Measurements from ENCODE around the gene KCNIP3.

DNA sequence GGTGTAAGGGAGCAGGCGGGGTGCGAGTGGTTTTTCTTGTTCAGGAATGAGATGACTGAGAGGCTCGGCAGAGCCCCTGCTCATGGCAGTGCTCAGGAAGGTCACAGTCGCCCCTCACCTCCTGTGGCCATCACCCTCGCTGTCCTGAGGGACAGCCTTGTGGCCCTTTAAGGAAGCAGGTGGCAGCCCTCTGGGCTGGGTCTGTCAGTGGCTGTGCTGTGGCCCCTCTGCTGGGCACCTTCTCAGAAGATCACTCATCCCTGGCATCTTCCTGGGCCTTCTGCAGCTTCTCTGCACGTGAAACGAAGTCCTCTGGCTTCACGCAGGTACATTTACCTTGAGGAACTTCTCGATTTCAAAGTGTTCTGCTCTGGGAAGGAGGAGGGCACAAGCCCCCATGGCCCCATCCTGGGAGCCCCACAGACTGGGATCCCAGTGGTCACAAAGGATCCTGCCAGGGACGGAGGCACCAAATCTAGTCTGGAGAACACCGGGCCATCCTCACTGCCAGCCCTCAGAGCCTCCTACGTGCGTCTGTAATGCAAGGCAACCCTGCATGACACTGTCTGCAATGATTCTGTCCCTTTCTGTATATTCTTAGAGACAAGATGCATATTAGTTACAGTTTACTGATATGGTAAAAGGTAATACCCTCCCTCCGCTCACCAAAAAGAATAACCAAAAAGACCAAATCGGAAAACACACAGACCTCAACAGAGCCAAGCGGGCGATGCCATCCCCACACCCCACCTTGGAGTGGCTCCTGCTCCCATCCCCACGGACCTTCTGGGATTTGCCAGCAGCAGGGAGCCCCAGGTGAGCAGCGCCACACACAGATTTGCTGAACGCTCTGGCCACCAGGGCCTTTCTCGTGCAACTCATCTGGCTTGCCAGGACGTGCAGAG lies 79.4 kb downstream of the KCNIP3 start:
- no peak for TF ChIP-seq SETDB1 (IDR thresholded peaks at IDR 0.05; ENCODE audit: low read length)
- no peak for TF ChIP-seq DDX20 (tag; IDR thresholded peaks at IDR 0.05; ENCODE audit: low read depth)
- no peak for TF ChIP-seq TSC22D4 (tag; IDR thresholded peaks at IDR 0.05)
- TF ChIP-seq MLX (CRISPR knock-in tag; conservative IDR thresholded peaks at IDR 0.05), result no peak

Data from K562 (cell line).